Cardiac muscle cell (in vitro differentiated cells and primary cell): ENCODE measurements around the gene WWP2. TPM values are rescaled to one million over a fixed set of nuclear protein-coding genes. Genes with fewer than 3 reads are reported as not detected.

ENCODE experiments used
- DNase-seq, 2 donors: peaks; one replicate each; pipeline versions ENCODE4 v3.0.0 to v3.0.0-alpha.2; 2010 to 2017; ENCODE audit warnings: low read depth in 1 of 2, low spot score in 1 of 2
- H3K27ac ChIP-seq: fragments of 200-600 bp; sonication (generic); 2 replicates; pipeline ENCODE4 v1.5.1; 2016
- H3K27me3 ChIP-seq: fragments of 200-600 bp; sonication (generic); 2 replicates; pipeline ENCODE4 v1.6.0; 2016; ENCODE audit warnings: control low read depth
- H3K36me3 ChIP-seq: fragments of 200-600 bp; sonication (generic); 2 replicates; pipeline ENCODE4 v1.5.1; 2016; ENCODE audit warnings: control low read depth
- H3K4me1 ChIP-seq: fragments of 200-600 bp; sonication (generic); 2 replicates; pipeline ENCODE4 v1.8.1; 2017; ENCODE audit warnings: low read depth, mild to moderate bottlenecking, mixed run types
- H3K4me3 ChIP-seq: fragments of 200-600 bp; sonication (generic); 2 replicates; pipeline ENCODE4 v1.5.1; 2016; ENCODE audit warnings: mild to moderate bottlenecking
- H3K9me3 ChIP-seq: fragments of 200-600 bp; sonication (generic); 2 replicates; pipeline ENCODE4 v1.5.1; 2017; ENCODE audit warnings: low read depth, mild to moderate bottlenecking, control low read depth
- polyA plus RNA-seq: library from polyadenylated mRNA; unstranded; fragments of >200 nt; fragmentation: Nextera tagmentation; extraction: Ambion mirVana; gene quantifications from 2 replicates; pipeline ENCODE4 v1.2.1, GENCODE V29; 2016
- total RNA-seq: library from RNA; depleted of rRNA; stranded (reverse); fragments of >200 nt; gene quantifications from 2 replicates; pipeline ENCODE4 v1.2.3, GENCODE V29; 2016
- TF ChIP-seq, protein P1 (sequence below): IDR thresholded peaks from 2 replicates; pipeline ENCODE4 v1.5.1; 2012; ENCODE audit warnings: low read depth, mild to moderate bottlenecking, low read length

The WWP2 gene
- total and polyA plus RNA-seq, 2 experiments from 2014 or later: 21.3 to 27.8 TPM

DNA sequence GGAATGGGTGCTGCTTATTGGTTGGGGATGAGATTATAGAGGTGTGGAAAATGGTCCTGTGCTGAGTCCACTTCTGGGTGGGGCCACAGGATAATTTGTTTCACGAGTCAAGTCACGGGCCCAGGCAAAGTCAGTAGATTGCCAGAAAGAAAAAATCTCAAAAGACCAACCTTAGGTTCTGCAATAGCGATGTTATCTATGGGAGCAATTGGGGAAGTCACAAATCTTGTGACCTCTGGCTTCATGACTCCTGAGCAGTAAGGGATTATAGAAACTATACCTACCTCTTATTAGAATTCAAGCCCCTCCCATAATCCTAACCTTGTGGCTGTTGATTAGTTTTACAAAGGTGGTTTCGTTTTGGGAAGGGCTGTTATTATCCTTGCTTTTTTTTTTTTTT, 31.4 kb downstream of the WWP2 start:
- Histone ChIP-seq H3K27ac (no peak overlapping the region), H3K4me3 (no peak overlapping the region), H3K9me3 (no peaks in the 10 kb centered on the region), H3K27me3 (no peaks in the 10 kb centered on the region), H3K36me3 (no peaks in the 10 kb centered on the region), H3K4me1 (peaks cover under 1% of the 10 kb centered on the region)
- DNase-seq: no peak
- TF ChIP-seq, protein P1, sequence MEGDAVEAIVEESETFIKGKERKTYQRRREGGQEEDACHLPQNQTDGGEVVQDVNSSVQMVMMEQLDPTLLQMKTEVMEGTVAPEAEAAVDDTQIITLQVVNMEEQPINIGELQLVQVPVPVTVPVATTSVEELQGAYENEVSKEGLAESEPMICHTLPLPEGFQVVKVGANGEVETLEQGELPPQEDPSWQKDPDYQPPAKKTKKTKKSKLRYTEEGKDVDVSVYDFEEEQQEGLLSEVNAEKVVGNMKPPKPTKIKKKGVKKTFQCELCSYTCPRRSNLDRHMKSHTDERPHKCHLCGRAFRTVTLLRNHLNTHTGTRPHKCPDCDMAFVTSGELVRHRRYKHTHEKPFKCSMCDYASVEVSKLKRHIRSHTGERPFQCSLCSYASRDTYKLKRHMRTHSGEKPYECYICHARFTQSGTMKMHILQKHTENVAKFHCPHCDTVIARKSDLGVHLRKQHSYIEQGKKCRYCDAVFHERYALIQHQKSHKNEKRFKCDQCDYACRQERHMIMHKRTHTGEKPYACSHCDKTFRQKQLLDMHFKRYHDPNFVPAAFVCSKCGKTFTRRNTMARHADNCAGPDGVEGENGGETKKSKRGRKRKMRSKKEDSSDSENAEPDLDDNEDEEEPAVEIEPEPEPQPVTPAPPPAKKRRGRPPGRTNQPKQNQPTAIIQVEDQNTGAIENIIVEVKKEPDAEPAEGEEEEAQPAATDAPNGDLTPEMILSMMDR: no peak

DNA sequence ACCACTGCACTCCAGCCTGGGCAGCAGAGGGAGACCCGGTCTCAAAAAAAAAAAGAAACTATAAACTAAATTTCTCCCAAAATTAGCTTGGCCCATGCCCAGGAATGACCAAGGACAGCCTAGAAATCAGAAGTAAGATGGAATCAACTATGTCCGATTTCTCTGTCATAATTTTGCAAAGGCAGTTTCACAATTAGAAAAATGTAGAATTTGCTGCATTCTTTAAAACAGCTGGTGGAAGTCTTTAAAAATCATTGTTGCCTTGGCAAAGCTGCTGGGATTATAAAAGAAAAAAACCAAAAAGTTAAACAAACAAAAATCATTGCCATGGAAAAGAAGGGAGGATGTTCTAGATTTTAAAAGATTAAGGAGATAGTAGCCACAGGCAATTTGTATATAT, 32.4 kb downstream of the WWP2 start:
- Histone ChIP-seq H3K9me3 (no peaks in the 10 kb centered on the region), H3K27me3 (no peaks in the 10 kb centered on the region), H3K36me3 (no peaks in the 10 kb centered on the region), H3K27ac (no peak overlapping the region), H3K4me3 (no peak overlapping the region), H3K4me1 (peaks cover 7% of the 10 kb centered on the region)
- TF ChIP-seq, protein P1: no peak
- no peak for DNase-seq

DNA sequence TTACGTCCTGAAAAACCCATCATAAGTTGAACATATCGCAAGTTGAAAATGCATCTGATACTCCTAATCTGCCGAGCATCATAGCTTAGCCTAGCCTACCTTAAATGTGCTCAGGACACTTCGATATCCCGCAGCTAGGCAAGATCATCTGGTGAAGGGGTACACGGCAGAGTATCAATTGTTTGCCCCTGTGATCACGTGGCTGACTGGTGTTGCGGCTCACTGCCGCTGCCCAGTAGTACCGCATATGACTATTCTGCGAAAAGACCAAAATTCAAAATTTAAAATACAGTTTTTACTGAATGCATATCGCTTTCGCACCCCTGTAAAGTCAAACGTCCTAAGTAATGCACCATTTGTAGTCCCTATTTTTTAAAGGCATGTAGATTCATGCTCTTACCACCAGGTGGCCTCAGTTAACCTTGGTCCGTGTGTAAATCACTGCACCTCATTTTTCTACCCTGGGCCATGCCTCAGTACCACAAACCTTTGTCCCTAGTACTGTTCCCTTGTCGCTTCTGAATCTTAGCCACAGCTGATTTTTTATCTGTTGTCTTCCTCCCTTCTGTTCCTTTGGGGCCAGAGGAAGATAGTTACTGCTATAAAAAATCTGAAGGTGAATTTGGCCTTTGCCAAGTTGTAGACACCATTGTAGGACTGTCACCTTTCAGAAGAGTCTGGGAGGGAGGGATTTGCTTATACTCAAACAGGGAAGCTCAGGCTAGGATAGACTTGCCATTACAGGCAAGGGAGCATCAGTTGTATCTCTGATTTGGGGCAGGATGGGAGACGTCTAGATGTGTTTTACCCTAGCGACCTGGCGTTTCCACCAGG, 34.4 kb downstream of the WWP2 start:
- no peak overlapping the region for H3K27ac ChIP-seq
- TF ChIP-seq, protein P1: peak; percentile 80
- H3K27me3 ChIP-seq: no peaks in the 10 kb centered on the region
- H3K4me1 ChIP-seq: peaks cover 7% of the 10 kb centered on the region
- peak; percentile 78 to 81 for DNase-seq
- H3K9me3 ChIP-seq: no peaks in the 10 kb centered on the region
- no peak overlapping the region for H3K4me3 ChIP-seq
- H3K36me3 ChIP-seq: no peaks in the 10 kb centered on the region

DNA sequence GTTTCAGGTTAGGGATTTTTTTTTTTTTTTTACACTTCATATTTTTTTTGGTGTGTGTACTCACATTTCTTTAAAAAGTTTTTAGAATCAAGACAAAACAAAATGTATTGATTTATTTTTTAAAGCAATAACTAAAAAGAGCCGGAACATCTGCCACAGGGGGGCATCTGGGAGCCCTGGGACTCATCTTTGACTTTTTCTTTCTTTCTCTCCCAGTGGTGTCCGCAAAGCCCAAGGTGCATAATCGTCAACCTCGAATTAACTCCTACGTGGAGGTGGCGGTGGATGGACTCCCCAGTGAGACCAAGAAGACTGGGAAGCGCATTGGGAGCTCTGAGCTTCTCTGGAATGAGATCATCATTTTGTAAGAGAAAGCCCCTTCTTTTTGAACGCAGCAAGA, 36.3 kb downstream of the WWP2 start:
- no peaks in the 10 kb centered on the region for H3K9me3 ChIP-seq
- DNase-seq: peak; percentile 25 to 46
- no peaks in the 10 kb centered on the region for H3K27me3 ChIP-seq
- H3K36me3 ChIP-seq: no peaks in the 10 kb centered on the region
- H3K27ac ChIP-seq: no peak overlapping the region
- TF ChIP-seq, protein P1: peak; percentile 51
- peaks cover 7% of the 10 kb centered on the region for H3K4me1 ChIP-seq
- no peak overlapping the region for H3K4me3 ChIP-seq

DNA sequence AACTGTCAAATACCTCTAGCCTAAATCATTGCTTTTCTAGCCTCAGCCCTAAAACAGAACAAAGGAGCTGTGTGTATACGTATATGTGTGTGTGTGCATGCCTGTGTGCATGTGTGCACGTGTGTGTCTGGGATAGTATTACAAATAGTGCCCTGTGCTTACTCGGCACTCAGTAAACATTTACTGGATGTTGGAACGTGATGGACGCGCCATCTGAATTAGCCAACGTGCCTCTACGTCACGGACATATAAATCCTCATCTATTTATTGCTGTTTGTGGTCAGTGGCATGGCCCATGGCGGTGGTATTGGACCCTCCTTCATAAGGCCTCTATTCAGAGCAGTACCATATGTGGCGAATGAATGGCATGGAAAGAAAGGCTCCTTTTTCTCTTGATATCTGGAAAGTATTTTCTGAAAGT, 37.5 kb downstream of the WWP2 start:
- no peak for DNase-seq
- H3K4me3 ChIP-seq: no peak overlapping the region
- no peaks in the 10 kb centered on the region for H3K36me3 ChIP-seq
- no peaks in the 10 kb centered on the region for H3K27me3 ChIP-seq
- H3K9me3 ChIP-seq: no peaks in the 10 kb centered on the region
- peaks cover 7% of the 10 kb centered on the region for H3K4me1 ChIP-seq
- no peak overlapping the region for H3K27ac ChIP-seq
- TF ChIP-seq, protein P1: no peak
